Progenitor cell of endocrine pancreas (in vitro differentiated cells): ENCODE measurements around the gene DUS2. TPM values are rescaled to one million over a fixed set of nuclear protein-coding genes. Genes with fewer than 3 reads are reported as not detected.
"Not testable (repeated sequence)": the region's sequence is repeated elsewhere in the genome, so short reads cannot be mapped to it uniquely, and the experiment has no call there.

Experiments
- DNase-seq: peaks from one replicate; pipeline ENCODE4 v3.0.0; 2021; ENCODE audit warnings: low spot score; ENCODE audit not compliant: unreplicated experiment
- H3K27ac Mint-ChIP-seq: 2 replicates; pipeline ENCODE4 v1.8.0; 2021; ENCODE audit warnings: mild to moderate bottlenecking, moderate library complexity, mixed read lengths
- H3K27me3 Mint-ChIP-seq: 2 replicates; pipeline ENCODE4 v1.8.0; 2021; ENCODE audit warnings: mixed read lengths
- H3K36me3 Mint-ChIP-seq: 2 replicates; pipeline ENCODE4 v1.8.0; 2022; ENCODE audit warnings: mixed read lengths; ENCODE audit not compliant: insufficient read depth
- H3K4me1 Mint-ChIP-seq: 2 replicates; pipeline ENCODE4 v1.8.0; 2021; ENCODE audit warnings: low read depth, mixed read lengths
- H3K4me3 Mint-ChIP-seq: 2 replicates; pipeline ENCODE4 v1.8.0; 2021; ENCODE audit warnings: low read depth, mild to moderate bottlenecking, moderate library complexity, mixed read lengths
- H3K9me3 Mint-ChIP-seq: 2 replicates; pipeline ENCODE4 v1.8.0; 2021; ENCODE audit warnings: low read depth, mixed read lengths
- total RNA-seq: library from RNA; stranded (reverse); gene quantifications from 2 replicates; pipeline ENCODE4 v1.2.1, GENCODE V29; 2021
- TF ChIP-seq, protein P1 (sequence below): fragments of 200-600 bp; sonication (generic); IDR thresholded peaks from one replicate; pipeline ENCODE4 v1.5.0; 2021; ENCODE audit warnings: antibody characterized with exemption, mild to moderate bottlenecking; ENCODE audit not compliant: unreplicated experiment

Gene DUS2
- total RNA-seq, 1 donor from 2014 or later = 18.8 TPM

DNA sequence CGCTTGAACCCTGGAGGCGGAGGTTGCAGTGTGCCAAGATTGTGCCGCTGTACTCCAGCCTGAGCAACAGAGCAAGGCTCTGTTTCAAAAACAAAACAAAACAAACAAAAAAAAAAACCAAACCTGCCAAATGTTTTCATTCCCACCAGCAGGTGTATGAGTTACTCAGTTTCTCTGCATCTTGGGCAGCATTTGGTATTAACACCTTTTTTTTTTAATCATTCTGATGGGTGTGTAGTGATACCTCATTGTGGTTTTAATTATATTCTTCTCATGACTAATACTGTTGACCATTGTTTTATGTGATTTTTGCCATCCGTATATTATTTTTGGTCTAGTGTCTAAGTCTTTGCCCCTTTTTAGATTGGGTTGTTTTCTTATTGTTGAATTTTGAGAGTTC is 77.4 kb downstream of the DUS2 start:
- TF ChIP-seq, protein P1, sequence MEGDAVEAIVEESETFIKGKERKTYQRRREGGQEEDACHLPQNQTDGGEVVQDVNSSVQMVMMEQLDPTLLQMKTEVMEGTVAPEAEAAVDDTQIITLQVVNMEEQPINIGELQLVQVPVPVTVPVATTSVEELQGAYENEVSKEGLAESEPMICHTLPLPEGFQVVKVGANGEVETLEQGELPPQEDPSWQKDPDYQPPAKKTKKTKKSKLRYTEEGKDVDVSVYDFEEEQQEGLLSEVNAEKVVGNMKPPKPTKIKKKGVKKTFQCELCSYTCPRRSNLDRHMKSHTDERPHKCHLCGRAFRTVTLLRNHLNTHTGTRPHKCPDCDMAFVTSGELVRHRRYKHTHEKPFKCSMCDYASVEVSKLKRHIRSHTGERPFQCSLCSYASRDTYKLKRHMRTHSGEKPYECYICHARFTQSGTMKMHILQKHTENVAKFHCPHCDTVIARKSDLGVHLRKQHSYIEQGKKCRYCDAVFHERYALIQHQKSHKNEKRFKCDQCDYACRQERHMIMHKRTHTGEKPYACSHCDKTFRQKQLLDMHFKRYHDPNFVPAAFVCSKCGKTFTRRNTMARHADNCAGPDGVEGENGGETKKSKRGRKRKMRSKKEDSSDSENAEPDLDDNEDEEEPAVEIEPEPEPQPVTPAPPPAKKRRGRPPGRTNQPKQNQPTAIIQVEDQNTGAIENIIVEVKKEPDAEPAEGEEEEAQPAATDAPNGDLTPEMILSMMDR = no peak

DNA sequence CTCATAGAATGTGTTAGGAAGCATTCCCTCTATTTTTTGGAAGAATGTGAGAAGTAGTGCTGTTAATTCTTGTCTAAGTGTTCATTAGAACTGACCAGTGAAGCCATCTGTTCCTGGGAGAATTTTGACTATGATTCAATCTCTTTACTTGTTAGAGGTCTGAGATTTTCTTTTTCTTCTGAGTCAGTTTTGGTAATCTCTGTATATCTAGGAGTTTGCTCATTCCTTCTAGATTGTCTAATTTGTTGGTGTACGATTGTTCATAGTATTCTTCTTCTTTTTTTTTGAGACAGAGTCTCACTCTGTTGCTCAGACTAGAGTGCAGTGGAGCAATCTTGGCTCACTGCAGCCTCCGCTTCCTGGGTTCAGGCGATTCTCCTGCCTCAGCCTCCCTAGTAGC is 82.5 kb downstream of the DUS2 start:
- no peak overlapping the region for H3K4me3 Mint-ChIP-seq
- H3K36me3 Mint-ChIP-seq = peaks cover 33% of the 10 kb centered on the region
- no peaks in the 10 kb centered on the region for H3K27me3 Mint-ChIP-seq
- TF ChIP-seq, protein P1 = no peak
- H3K27ac Mint-ChIP-seq = peak overlapping the region; percentile 26
- no peak for DNase-seq
- H3K4me1 Mint-ChIP-seq = no peaks in the 10 kb centered on the region
- H3K9me3 Mint-ChIP-seq = peaks cover 34% of the 10 kb centered on the region

More for the DNA sequence above, 77.4 kb downstream of the DUS2 start:
- Mint-ChIP-seq H3K9me3 (peaks cover 3% of the 10 kb centered on the region), H3K4me1 (peaks cover 7% of the 10 kb centered on the region), H3K36me3 (peaks cover 7% of the 10 kb centered on the region), H3K27me3 (no peaks in the 10 kb centered on the region), H3K27ac (peak overlapping the region; percentile 81), H3K4me3 (no peak overlapping the region)
- no peak for DNase-seq

DNA sequence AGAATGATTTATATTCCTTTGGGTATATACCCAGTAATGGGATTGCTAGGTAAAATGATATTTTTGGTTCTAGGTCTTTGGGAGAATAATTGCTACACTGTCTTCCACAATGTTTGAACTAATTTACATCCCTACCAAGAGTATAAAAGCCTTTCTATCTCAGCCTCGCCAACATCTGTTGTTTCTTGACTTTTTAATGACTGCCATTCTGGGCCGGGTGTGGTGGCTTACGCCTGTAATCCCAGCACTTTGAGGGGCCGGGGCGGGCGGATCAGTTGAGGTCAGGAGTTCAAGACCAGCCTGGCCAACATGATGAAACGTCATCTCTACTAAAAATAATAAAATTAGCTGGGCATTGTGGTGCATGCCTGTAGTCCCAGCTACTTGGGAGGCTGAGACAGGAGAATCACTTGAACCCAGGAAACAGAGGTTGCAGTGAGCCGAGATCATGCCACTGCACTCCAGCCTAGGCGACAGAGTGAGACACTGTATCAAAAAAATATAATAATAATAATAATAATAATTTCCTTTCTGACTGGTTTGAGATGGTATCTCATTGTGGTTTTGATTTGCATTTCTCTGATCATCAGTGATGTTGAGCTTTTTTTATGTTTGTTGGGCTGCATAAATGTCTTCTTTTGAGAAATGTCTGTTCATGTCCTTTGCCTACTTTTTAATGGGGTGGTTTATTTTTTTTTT is 84.3 kb downstream of the DUS2 start:
- peaks cover 48% of the 10 kb centered on the region for H3K9me3 Mint-ChIP-seq
- H3K27ac Mint-ChIP-seq, DNase-seq, H3K4me3 Mint-ChIP-seq, H3K27me3 Mint-ChIP-seq, H3K4me1 Mint-ChIP-seq: not testable (repeated sequence)
- peaks cover 41% of the 10 kb centered on the region for H3K36me3 Mint-ChIP-seq

DNA sequence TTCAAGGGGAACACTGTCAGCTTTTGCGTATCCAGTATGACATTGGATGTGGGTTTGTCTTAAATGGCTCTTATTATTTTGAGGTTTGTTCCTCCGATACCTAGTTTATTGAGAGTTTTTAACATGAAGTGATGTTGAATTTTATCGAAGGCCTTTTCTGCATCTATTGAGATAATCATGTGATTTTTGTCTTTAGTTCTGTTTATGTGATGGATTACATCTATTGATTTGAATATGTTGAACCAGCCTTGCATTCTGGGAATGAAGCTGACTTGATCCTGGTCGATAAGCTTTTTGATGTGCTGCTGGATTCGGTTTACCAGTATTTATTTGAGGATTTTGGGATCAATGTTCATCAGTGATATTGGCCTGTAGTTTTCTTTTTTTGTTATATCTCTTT is 86.1 kb downstream of the DUS2 start:
- H3K4me1 Mint-ChIP-seq, H3K4me3 Mint-ChIP-seq: not testable (repeated sequence)

DNA sequence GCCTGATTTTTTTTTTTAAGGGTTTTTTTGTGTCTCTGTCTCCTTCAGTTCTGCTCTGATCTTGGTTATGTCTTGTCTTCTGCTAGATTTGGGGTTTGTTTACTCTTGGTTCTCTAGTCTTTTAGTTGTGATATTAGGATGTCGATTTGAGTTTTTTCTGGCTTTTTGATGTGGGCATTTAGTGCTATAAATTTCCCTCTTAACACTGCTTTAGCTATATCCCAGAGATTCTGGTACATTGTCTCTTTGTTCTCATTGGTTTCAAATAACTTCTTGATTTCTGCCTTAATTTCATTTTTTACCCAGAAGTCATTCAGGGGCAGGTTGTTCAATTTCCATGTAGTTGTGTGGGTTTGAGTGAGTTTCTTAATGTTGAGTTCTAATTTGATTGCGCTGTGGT is 87.5 kb downstream of the DUS2 start:
- DNase-seq, H3K4me3 Mint-ChIP-seq, H3K27me3 Mint-ChIP-seq, H3K4me1 Mint-ChIP-seq, H3K27ac Mint-ChIP-seq: not testable (repeated sequence)
- Mint-ChIP-seq H3K9me3 (peaks cover 50% of the 10 kb centered on the region), H3K36me3 (peaks cover 35% of the 10 kb centered on the region)

More for the DNA sequence above, 86.1 kb downstream of the DUS2 start:
- Mint-ChIP-seq H3K27ac (peak overlapping the region; percentile 62), H3K36me3 (peaks cover 40% of the 10 kb centered on the region), H3K9me3 (peaks cover 54% of the 10 kb centered on the region)
- not testable (repeated sequence) for H3K27me3 Mint-ChIP-seq, DNase-seq

DNA sequence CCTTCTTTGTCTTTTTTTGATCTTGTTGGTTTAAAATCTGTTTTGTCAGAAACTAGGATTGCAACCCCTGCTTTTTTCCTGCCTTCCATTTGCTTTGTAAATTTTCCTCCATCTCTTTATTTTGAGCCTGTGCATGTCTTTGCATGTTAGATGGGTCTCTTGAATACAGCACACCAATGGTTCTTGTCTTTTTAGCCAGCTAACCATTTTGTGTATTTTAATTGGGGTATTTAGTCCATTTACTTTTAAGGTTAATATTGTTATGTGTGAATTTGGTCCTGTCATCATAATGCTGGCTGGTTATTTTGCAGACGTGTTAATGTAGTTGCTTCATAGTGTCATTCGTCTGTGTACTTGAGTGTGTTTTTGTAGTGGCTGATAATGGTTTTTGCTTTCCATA is 88.3 kb downstream of the DUS2 start:
- Mint-ChIP-seq H3K4me1 (peaks cover 5% of the 10 kb centered on the region), H3K36me3 (peaks cover 33% of the 10 kb centered on the region), H3K4me3 (no peak overlapping the region), H3K27ac (no peak overlapping the region), H3K27me3 (no peaks in the 10 kb centered on the region), H3K9me3 (peaks cover 49% of the 10 kb centered on the region)
- TF ChIP-seq, protein P1 = no peak
- DNase-seq = no peak
